ENCODE measurements around the gene PRSS33. TPM values are rescaled to one million over a fixed set of nuclear protein-coding genes. Genes with fewer than 3 reads are reported as not detected.

Gene PRSS33
- not detected in 2 replicates for total RNA-seq

GRCh38 chr16:2787406-2787805 lies at the start of gene PRSS33:
PRSS33 (minus strand) TSS chr16:2787560; CDS start chr16:2786547, 1,013 bp downstream.

GRCh38 chr16:2829501-2830354 lies 42.4 kb upstream of the PRSS33 start, which contains the start of gene ZG16B:
ZG16B (plus strand) TSS chr16:2830303; CDS start chr16:2830442, 139 bp downstream.

GRCh38 chr16:2816751-2817339 lies 29.5 kb upstream of the PRSS33 start, which contains the start of gene PRSS21:
PRSS21 (plus strand) TSS chr16:2817237; CDS start chr16:2817269, 32 bp downstream.

GRCh38 chr16:2777231-2777902 lies 10.0 kb downstream of the PRSS33 start, which contains the start of gene ELOB:
ELOB (minus strand) TSS chr16:2777280; CDS start chr16:2777239, 41 bp downstream.

GRCh38 chr16:2752035-2752849 lies 35.1 kb downstream of the PRSS33 start, which contains the start of gene SRRM2:
SRRM2 (plus strand) TSS chr16:2752638; CDS start chr16:2756365, 3,727 bp downstream.

Other genes with a start within 250 kb of the PRSS33 start
- gene PDPK1, start 249.5 kb downstream of the PRSS33 start, total RNA-seq: 18.4 and 21.1 TPM in 2 replicates
- gene KCTD5, start 105.0 kb downstream of the PRSS33 start, total RNA-seq: 22.5 and 24.8 TPM in 2 replicates
- gene PRSS27, start 67.3 kb downstream of the PRSS33 start, total RNA-seq: 0.56 and 0.92 TPM in 2 replicates
- gene SRRM2, start 34.9 kb downstream of the PRSS33 start, total RNA-seq: 41.4 and 47.7 TPM in 2 replicates
- 355 and 449 TPM in 2 replicates for gene ELOB, start 10.3 kb downstream of the PRSS33 start, total RNA-seq
- not detected in 2 replicates for gene PRSS41, start 10.9 kb upstream of the PRSS33 start, total RNA-seq
- not detected in 2 replicates for gene PRSS21, start 29.7 kb upstream of the PRSS33 start, total RNA-seq
- 0.25 and 3.7 TPM in 2 replicates for gene ZG16B, start 42.7 kb upstream of the PRSS33 start, total RNA-seq
- not detected in 2 replicates for gene PRSS22, start 70.6 kb upstream of the PRSS33 start, total RNA-seq
- gene FLYWCH2, start 95.7 kb upstream of the PRSS33 start, total RNA-seq: 56.6 and 63.1 TPM in 2 replicates
- gene FLYWCH1, start 124.4 kb upstream of the PRSS33 start, total RNA-seq: 35.6 and 38.4 TPM in 2 replicates
- gene KREMEN2, start 176.7 kb upstream of the PRSS33 start, total RNA-seq: not detected in 2 replicates
- gene PAQR4, start 181.8 kb upstream of the PRSS33 start, total RNA-seq: 6.5 and 12.6 TPM in 2 replicates
- 3.4 and 5.9 TPM in 2 replicates for gene PKMYT1, start 192.9 kb upstream of the PRSS33 start, total RNA-seq
- gene CLDN9, start 225.4 kb upstream of the PRSS33 start, total RNA-seq: not detected in 2 replicates
- not detected in 2 replicates for gene CLDN6, start 230.6 kb upstream of the PRSS33 start, total RNA-seq
- 265 and 335 TPM in 2 replicates for gene TNFRSF12A, start 232.8 kb upstream of the PRSS33 start, total RNA-seq
- gene HCFC1R1, start 236.4 kb upstream of the PRSS33 start, total RNA-seq: 17.0 and 27.1 TPM in 2 replicates
- gene THOC6, start 236.5 kb upstream of the PRSS33 start, total RNA-seq: 14.1 and 15.0 TPM in 2 replicates
- 0.13 TPM in 1 of 2 replicates, not detected in the other for gene BICDL2, start 249.4 kb upstream of the PRSS33 start, total RNA-seq

Measured in aortic smooth muscle cell (primary cell).